ENCODE data around the gene MPPE1. TPM values are rescaled to one million over a fixed set of nuclear protein-coding genes. Genes with fewer than 3 reads are reported as not detected.

Gene MPPE1
- total and polyA plus RNA-seq, 9 of the 15 experiments (the other 6 are each of a cell fraction or from before 2014, with no cell fraction given), result 10.7 to 19.5 (median 13.3) TPM

GRCh38 chr18:11866329-11866728 is 41.8 kb downstream of the MPPE1 start:
- BruUV-seq (replicated peaks), result no TSS peak
- Histone ChIP-seq H3K79me2 (ENCODE audit: control insufficient read depth, insufficient read depth, low read length) (no peaks in the 10 kb centered on the region), H3K36me3 (ENCODE audit: control insufficient read depth, insufficient read depth, low read length) (no peaks in the 10 kb centered on the region), H3K4me1 (replicated peaks in 1 of 2; ENCODE audit: control insufficient read depth in 2 of 2, insufficient read depth in 2 of 2, low read length in 2 of 2) (peaks cover 0 to 10% of the 10 kb centered on the region in 2 experiments; a peak in 3 of 5 replicates), H3K4me3 (no peak overlapping the region), H3K4me2 (ENCODE audit: insufficient read depth, low read length) (no peak overlapping the region), H3K9me1 (ENCODE audit: control insufficient read depth, insufficient read depth, low read length) (no peaks in the 10 kb centered on the region), H3K27ac (ENCODE audit: extremely low read depth, low read depth, low read length) (no peak overlapping the region), H3K27me3 (ENCODE audit: control insufficient read depth in 2 of 2, insufficient read depth in 2 of 2, low read length in 2 of 2) (peaks cover 2 to 4% of the 10 kb centered on the region in 2 experiments; a peak in 2 of 5 replicates), H2AFZ (ENCODE audit: low read depth, low read length) (no peak overlapping the region), H4K20me1 (replicated peaks; ENCODE audit: control insufficient read depth, insufficient read depth, low read length) (no peaks in the 10 kb centered on the region), H3K9ac (ENCODE audit: insufficient read depth in 1 of 2, low read depth in 2 of 2, low read length in 2 of 2) (peak overlapping the region in 1 of 2 experiments; percentile 0; a peak in 1 of 4 replicates), H3K9me3 (replicated peaks; ENCODE audit: control insufficient read depth, insufficient read depth, low read depth, low read length) (no peaks in the 10 kb centered on the region)
- in situ Hi-C loops (cut with MboI) (no loop called here), intact Hi-C loops (cut with micrococcal nuclease) (no loop called here)
- no peak for FAIRE-seq
- ChIA-PET CTCF (ENCODE audit: low intra/inter-chr PET ratio) (no interaction called here), POLR2A (interaction anchor here (1.2 to 1.4 kb wide), 2 partner anchors 12 to 14 kb away, joined by 3 read pairs; no protein-coding TSS in a partner anchor)
- peak; percentile 59 for ATAC-seq
- DNase-seq (ENCODE audit: extremely low read depth in 1 of 4, low spot score in 3 of 4), result no peak
- whole genome bisulfite sequencing (ENCODE audit: insufficient coverage, low coverage, missing lambda C conversion rate), result 12% methylated on average over 9 of the region's 10 CpGs
- no peak for TF ChIP-seq HIVEP1 (CRISPR knock-in tag; IDR thresholded peaks at IDR 0.05)
- no peak for TF ChIP-seq ZNF165 (CRISPR knock-in tag; IDR thresholded peaks at IDR 0.05; ENCODE audit: borderline replicate concordance)
- no peak for TF ChIP-seq HDAC8 (tag; IDR thresholded peaks at IDR 0.05)
- TF ChIP-seq RFX7 (CRISPR knock-in tag; IDR thresholded peaks at IDR 0.05), result no peak
- no peak for TF ChIP-seq RBM34 (IDR thresholded peaks at IDR 0.05; ENCODE audit: borderline replicate concordance, insufficient read depth, low read length)
- TF ChIP-seq, protein P1, sequence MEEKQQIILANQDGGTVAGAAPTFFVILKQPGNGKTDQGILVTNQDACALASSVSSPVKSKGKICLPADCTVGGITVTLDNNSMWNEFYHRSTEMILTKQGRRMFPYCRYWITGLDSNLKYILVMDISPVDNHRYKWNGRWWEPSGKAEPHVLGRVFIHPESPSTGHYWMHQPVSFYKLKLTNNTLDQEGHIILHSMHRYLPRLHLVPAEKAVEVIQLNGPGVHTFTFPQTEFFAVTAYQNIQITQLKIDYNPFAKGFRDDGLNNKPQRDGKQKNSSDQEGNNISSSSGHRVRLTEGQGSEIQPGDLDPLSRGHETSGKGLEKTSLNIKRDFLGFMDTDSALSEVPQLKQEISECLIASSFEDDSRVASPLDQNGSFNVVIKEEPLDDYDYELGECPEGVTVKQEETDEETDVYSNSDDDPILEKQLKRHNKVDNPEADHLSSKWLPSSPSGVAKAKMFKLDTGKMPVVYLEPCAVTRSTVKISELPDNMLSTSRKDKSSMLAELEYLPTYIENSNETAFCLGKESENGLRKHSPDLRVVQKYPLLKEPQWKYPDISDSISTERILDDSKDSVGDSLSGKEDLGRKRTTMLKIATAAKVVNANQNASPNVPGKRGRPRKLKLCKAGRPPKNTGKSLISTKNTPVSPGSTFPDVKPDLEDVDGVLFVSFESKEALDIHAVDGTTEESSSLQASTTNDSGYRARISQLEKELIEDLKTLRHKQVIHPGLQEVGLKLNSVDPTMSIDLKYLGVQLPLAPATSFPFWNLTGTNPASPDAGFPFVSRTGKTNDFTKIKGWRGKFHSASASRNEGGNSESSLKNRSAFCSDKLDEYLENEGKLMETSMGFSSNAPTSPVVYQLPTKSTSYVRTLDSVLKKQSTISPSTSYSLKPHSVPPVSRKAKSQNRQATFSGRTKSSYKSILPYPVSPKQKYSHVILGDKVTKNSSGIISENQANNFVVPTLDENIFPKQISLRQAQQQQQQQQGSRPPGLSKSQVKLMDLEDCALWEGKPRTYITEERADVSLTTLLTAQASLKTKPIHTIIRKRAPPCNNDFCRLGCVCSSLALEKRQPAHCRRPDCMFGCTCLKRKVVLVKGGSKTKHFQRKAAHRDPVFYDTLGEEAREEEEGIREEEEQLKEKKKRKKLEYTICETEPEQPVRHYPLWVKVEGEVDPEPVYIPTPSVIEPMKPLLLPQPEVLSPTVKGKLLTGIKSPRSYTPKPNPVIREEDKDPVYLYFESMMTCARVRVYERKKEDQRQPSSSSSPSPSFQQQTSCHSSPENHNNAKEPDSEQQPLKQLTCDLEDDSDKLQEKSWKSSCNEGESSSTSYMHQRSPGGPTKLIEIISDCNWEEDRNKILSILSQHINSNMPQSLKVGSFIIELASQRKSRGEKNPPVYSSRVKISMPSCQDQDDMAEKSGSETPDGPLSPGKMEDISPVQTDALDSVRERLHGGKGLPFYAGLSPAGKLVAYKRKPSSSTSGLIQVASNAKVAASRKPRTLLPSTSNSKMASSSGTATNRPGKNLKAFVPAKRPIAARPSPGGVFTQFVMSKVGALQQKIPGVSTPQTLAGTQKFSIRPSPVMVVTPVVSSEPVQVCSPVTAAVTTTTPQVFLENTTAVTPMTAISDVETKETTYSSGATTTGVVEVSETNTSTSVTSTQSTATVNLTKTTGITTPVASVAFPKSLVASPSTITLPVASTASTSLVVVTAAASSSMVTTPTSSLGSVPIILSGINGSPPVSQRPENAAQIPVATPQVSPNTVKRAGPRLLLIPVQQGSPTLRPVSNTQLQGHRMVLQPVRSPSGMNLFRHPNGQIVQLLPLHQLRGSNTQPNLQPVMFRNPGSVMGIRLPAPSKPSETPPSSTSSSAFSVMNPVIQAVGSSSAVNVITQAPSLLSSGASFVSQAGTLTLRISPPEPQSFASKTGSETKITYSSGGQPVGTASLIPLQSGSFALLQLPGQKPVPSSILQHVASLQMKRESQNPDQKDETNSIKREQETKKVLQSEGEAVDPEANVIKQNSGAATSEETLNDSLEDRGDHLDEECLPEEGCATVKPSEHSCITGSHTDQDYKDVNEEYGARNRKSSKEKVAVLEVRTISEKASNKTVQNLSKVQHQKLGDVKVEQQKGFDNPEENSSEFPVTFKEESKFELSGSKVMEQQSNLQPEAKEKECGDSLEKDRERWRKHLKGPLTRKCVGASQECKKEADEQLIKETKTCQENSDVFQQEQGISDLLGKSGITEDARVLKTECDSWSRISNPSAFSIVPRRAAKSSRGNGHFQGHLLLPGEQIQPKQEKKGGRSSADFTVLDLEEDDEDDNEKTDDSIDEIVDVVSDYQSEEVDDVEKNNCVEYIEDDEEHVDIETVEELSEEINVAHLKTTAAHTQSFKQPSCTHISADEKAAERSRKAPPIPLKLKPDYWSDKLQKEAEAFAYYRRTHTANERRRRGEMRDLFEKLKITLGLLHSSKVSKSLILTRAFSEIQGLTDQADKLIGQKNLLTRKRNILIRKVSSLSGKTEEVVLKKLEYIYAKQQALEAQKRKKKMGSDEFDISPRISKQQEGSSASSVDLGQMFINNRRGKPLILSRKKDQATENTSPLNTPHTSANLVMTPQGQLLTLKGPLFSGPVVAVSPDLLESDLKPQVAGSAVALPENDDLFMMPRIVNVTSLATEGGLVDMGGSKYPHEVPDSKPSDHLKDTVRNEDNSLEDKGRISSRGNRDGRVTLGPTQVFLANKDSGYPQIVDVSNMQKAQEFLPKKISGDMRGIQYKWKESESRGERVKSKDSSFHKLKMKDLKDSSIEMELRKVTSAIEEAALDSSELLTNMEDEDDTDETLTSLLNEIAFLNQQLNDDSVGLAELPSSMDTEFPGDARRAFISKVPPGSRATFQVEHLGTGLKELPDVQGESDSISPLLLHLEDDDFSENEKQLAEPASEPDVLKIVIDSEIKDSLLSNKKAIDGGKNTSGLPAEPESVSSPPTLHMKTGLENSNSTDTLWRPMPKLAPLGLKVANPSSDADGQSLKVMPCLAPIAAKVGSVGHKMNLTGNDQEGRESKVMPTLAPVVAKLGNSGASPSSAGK (IDR thresholded peaks at IDR 0.05), result no peak
- no peak for TF ChIP-seq SIRT6 (IDR thresholded peaks at IDR 0.05; ENCODE audit: low read depth, low read length)
- TF ChIP-seq CCNT2 (IDR thresholded peaks at IDR 0.05; ENCODE audit: borderline replicate concordance, extremely low read depth, insufficient read length, low read depth, low read length), result no peak
- no peak for TF ChIP-seq KLF10 (CRISPR knock-in tag; IDR thresholded peaks at IDR 0.05)
- no peak for TF ChIP-seq POLR2H (tag; IDR thresholded peaks at IDR 0.05; ENCODE audit: low read depth)
